GM12874 (cell line): ENCODE results near the gene SECTM1.

Experiments used
- TF ChIP-seq, protein P1 (sequence below): IDR thresholded peaks from 2 replicates; pipeline ENCODE4 v1.5.1; 2011; ENCODE audit warnings: low read depth, mild to moderate bottlenecking, control low read depth, low read length, moderate library complexity; ENCODE audit not compliant: insufficient read depth

SECTM1 gene

DNA sequence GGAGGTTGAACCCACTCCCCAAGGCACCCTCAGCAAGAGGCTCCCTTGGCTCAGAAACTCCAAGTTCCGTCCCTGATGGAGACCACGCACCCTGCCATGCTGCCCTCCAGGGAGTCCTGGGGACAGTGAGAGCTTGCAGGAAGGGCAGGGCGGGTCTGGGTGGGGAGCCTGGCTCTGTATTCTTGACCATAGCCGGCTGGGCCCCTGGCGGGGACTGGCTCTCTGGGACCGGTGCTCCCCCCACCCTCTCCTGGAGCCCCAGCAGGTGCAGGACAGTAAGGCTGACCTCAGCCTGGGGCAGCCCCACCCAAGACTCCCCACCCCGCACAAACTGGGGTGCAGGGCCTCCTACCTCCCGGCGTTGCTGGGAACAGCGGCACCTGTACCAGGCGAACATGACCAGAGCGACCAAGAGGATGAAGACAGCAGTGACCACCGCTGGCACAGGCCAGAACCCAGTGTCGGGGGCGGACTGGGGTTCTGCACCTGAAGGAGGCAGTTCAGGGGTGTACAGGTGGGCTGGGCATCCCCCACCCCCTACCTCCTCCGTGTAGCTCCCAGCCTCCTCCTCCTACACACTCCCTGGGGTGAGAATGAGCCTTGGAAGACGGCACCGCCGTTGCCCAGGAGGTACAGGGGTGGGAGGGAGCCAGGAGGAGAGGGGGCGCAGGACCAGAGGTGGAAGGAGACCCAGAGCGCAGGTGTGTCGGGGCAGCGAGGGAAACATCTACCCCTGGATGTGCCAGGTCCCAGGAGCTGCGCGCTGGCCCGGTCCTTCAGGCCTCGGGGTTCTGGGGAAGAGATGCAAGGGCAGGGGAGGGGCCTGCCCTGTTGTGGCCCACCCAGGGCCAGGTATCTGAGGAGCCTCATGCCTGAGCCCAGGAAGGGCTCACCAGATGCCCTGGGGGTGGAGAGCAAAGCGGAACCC lies 10.8 kb downstream of the SECTM1 start:
- TF ChIP-seq, protein P1, sequence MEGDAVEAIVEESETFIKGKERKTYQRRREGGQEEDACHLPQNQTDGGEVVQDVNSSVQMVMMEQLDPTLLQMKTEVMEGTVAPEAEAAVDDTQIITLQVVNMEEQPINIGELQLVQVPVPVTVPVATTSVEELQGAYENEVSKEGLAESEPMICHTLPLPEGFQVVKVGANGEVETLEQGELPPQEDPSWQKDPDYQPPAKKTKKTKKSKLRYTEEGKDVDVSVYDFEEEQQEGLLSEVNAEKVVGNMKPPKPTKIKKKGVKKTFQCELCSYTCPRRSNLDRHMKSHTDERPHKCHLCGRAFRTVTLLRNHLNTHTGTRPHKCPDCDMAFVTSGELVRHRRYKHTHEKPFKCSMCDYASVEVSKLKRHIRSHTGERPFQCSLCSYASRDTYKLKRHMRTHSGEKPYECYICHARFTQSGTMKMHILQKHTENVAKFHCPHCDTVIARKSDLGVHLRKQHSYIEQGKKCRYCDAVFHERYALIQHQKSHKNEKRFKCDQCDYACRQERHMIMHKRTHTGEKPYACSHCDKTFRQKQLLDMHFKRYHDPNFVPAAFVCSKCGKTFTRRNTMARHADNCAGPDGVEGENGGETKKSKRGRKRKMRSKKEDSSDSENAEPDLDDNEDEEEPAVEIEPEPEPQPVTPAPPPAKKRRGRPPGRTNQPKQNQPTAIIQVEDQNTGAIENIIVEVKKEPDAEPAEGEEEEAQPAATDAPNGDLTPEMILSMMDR, result no peak

DNA sequence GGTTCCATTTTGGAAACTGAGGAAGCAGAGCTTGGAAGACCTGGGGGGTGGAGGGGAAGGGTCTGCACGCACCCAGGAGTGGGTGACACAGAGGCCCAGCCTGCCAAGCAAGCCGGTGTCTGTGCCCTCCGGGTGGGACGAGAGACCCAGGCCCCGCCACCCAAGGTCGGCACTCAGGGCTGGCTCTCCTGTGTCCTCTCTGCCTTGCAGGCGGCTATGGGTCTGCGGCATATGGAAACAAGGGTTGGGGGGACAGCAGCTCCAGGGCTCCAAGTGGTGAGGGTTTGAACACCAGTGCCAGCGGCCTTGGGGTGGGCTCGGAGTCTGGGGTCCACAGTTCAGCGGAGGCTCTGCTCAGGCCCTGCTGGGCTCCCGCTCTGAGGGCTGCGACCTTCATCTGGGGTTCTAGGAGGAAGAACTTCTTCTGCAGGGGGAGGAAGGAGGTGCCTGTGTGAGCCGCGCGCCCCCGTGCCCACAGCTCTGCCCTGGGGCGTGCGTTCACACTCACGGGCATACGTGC lies 11.6 kb downstream of the SECTM1 start:
- TF ChIP-seq, protein P1, result no peak

DNA sequence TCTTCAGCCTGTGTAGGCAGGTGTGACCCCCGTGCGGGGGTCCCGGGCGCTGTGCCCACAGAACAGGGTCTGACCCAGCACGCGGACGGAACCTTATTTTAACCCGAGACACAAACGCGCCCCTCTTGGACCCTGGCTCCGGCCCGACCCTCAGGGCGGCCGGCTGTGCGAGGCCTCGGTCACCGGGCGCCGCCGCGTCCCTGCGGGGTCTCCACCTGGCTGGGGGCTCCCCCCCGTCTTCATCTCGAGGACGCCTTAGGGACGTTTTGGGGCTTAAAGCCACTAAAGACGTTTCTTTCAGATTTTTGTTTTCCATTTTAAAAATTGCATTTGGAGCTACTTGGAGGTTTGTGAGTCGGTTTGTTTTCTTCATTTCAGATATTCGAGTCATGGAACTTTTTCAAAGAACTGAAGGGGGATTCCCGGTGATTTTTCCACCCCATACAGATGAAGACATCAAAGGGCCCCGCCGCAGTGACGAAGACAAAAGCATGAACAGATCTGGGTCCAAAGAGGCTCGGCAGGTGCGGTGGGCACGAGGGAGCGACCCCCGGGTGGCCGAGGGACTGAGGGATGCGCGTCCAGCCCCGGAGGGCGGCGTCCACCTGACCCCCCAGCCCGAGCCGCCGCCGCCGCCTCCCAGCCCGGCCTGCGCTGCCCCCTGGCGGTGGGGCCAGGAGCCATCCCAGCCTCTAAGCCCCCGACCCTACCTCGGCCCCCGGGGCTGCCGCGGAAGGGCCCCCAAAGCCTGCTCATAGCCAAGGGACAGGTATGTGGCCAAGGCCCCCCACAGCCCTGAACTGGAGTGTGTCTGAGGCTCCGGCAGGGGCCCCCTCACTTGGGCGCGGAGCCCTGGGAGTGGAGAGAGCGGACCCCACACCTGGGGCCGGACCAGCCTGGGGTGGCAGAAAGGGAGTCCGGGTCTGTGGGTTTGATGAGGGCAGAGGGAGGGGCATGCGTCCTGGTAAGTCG lies 12.3 kb downstream of the SECTM1 start:
- TF ChIP-seq, protein P1, result peak; percentile 82

DNA sequence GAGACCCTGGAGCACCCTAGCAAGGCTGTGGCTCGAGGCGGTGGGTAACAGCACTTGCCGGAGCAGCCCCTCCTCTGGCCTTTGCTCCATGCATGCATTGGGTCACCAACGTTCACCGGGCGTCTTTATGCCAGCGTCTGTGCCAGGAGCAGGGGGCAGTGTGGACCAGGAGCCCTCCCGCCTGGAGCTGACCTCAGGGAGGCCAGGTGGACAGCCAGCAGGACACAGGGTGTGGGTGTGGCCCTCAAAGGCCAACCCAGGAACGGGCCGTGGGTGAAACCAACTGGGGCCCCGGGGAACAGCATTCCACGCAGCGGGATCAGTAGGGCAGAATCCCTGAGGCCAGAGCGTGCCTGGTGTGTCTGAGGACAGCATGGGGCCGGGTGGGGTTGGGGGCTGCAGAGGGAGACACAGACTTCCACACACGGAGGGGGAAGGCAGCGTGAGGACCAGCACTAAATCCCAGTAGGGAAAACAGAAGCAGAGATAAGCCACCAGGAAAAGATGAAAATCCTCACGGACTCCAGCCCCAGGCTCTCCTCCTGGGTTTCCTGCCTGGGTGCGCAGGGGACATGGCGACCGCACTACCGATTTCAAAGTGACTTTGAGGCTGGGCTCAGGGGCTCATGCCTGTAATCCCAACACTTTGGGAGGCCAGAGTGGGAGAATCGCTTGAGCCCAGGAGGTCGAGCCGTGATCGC lies 13.3 kb downstream of the SECTM1 start:
- TF ChIP-seq, protein P1, result no peak

DNA sequence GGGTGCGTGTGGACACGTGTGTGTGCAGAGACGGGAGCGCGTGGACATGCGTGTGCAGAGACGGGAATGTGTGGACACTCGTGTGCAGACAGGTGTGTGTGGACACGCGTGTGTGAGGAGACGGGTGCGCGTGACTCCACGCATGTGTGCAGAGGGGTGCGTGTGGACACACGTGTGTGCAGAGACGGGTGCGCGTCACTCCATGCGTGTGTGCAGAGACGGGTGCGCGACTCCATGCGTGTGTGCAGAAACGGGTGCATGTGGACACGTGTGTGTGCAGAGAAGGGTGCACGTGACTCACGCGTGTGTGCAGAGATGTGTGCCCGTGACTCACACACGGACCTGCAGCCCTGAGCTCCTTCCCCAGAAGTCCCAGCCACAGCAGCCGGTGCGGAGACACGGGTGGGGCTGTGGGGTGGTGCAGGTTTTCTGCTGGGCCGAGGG lies 13.9 kb downstream of the SECTM1 start:
- TF ChIP-seq, protein P1, result no peak

DNA sequence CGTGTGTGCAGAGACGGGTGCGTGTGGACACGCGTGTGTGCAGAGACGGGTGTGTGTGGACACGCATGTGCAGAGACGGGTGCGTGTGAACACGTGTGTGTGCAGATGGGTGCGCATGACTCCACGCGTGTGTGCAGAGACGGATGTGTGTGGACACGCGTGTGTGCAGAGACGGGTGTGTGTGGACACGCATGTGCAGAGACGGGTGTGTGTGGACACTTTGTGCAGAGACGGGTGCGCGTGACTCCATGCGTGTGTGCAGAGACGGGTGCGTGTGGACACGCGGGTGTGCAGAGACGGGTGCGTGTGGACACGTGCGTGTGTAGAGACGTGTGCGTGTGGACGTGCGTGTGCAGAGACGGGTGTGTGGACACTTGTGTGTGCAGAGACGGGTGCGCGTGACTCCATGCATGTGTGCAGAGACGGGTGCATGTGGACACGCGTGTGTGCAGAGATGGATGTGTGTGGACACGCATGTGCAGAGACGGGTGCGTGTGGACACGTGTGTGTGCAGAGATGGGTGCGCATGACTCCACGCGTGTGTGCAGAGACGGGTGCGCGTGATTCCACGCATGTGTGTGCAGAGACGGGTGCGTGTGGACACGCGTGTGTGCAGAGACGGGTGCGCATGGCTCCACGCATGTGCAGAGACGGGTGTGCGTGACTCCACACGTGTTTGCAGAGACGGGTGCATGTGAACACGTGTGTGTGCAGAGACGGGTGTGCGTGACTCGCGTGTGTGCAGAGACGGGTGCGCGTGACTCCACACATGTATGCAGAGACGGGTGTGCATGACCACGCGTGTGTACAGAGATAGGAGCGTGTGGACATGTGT lies 14.6 kb downstream of the SECTM1 start:
- TF ChIP-seq, protein P1, result no peak
